Body of pancreas (tissue), 4 donors: ENCODE data around the gene EOLA2.
"Not testable (repeated sequence)": the region's sequence is repeated elsewhere in the genome, so short reads cannot be mapped to it uniquely, and the experiment has no call there.

Source experiments
- POLR2A ChIP-seq, 3 donors: fragments of 450-650 bp; IDR thresholded peaks; one replicate each; pipeline ENCODE4 v1.6.1; 2016; ENCODE audit warnings: antibody characterized with exemption in 3 of 3, mild to moderate bottlenecking in 2 of 3
- TF ChIP-seq, protein P1 (sequence below), 7 experiments: fragments of 450-650 bp in 4 of 7; fragments of 200-600 bp in 3 of 7; sonication (generic) in 3 of 7; IDR thresholded peaks; one replicate each; pipeline ENCODE4 v1.5.1; 2016 to 2019; ENCODE audit warnings: antibody characterized with exemption in 7 of 7

- TF ChIP-seq, protein P1, sequence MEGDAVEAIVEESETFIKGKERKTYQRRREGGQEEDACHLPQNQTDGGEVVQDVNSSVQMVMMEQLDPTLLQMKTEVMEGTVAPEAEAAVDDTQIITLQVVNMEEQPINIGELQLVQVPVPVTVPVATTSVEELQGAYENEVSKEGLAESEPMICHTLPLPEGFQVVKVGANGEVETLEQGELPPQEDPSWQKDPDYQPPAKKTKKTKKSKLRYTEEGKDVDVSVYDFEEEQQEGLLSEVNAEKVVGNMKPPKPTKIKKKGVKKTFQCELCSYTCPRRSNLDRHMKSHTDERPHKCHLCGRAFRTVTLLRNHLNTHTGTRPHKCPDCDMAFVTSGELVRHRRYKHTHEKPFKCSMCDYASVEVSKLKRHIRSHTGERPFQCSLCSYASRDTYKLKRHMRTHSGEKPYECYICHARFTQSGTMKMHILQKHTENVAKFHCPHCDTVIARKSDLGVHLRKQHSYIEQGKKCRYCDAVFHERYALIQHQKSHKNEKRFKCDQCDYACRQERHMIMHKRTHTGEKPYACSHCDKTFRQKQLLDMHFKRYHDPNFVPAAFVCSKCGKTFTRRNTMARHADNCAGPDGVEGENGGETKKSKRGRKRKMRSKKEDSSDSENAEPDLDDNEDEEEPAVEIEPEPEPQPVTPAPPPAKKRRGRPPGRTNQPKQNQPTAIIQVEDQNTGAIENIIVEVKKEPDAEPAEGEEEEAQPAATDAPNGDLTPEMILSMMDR (IDR thresholded peaks at IDR 0.05) = not testable (repeated sequence)
- not testable (repeated sequence) for TF ChIP-seq POLR2A (IDR thresholded peaks at IDR 0.05)
Measured at GRCh38 chrX:149928635-149929034, 9.7 kb downstream of the EOLA2 start.
